ENCODE data around the gene HOXB4.

DNA sequence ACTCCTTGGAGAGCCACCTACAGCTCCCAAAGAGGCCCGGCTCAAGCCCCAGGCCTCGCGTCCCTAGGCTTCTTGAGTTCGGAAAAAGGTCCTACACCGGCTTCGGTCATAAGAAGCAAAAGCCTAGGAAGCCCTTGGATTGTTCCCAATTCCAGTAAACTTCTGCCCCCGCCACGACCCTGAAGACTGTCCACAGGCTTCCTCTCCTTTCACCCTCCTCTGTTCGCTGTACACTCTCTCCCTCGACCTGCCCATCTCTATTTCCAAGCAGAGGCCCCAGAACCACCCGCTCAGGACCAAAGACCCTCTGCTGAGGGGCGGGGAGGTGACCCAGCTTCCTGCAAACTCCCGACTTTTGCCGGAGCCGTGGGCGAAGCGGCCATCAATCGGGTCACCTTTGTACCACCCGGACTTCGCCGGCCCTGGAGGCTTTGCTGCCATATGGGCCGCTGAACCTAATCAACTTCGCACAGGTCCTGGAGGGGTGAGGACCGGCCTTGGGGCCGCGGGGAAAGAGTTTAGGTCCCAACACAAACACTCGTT, 36.0 kb downstream of the HOXB4 start:
- TF ChIP-seq, protein P1, sequence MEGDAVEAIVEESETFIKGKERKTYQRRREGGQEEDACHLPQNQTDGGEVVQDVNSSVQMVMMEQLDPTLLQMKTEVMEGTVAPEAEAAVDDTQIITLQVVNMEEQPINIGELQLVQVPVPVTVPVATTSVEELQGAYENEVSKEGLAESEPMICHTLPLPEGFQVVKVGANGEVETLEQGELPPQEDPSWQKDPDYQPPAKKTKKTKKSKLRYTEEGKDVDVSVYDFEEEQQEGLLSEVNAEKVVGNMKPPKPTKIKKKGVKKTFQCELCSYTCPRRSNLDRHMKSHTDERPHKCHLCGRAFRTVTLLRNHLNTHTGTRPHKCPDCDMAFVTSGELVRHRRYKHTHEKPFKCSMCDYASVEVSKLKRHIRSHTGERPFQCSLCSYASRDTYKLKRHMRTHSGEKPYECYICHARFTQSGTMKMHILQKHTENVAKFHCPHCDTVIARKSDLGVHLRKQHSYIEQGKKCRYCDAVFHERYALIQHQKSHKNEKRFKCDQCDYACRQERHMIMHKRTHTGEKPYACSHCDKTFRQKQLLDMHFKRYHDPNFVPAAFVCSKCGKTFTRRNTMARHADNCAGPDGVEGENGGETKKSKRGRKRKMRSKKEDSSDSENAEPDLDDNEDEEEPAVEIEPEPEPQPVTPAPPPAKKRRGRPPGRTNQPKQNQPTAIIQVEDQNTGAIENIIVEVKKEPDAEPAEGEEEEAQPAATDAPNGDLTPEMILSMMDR (conservative IDR thresholded peaks at IDR 0.05; ENCODE audit: low read depth, low read length), result no peak
- no peak for TF ChIP-seq POLR2A (IDR thresholded peaks at IDR 0.05; ENCODE audit: low read depth, low read length)
- TF ChIP-seq CHD1 (IDR thresholded peaks at IDR 0.05; ENCODE audit: low read depth, low read length), result no peak
- no peak for TF ChIP-seq BHLHE40 (IDR thresholded peaks at IDR 0.05; ENCODE audit: low read depth, low read length)
- no peak for TF ChIP-seq MXI1 (IDR thresholded peaks at IDR 0.05; ENCODE audit: borderline replicate concordance, low read depth, low read length)
